Choroid plexus epithelial cell (primary cell): ENCODE results near the gene UBC.

Experiments
- DNase-seq: peaks from one replicate; pipeline ENCODE4 v3.0.0-alpha.2; 2010; ENCODE audit warnings: low read depth
- H3K4me3 ChIP-seq: 2 replicates; pipeline ENCODE4 v1.5.1; 2011; ENCODE audit warnings: low read depth, mild to moderate bottlenecking, control low read depth, low read length, moderate library complexity
- CTCF ChIP-seq: conservative IDR thresholded peaks from 2 replicates; pipeline ENCODE4 v1.5.1; 2011; ENCODE audit warnings: low read depth, mild to moderate bottlenecking, control low read depth, inconsistent platforms, low read length, moderate library complexity

Gene UBC

GRCh38 chr12:124878795-124879516 lies 35.5 kb downstream of the UBC start:
- H3K4me3 ChIP-seq: no peak overlapping the region
- DNase-seq: no peak
- no peak for TF ChIP-seq CTCF

- no peak overlapping the region for H3K4me3 ChIP-seq
- no peak for DNase-seq
- TF ChIP-seq CTCF: no peak
Observed at GRCh38 chr12:124877423-124877822, 37.0 kb downstream of the UBC start.

- TF ChIP-seq CTCF: no peak
- no peak for DNase-seq
- no peak overlapping the region for H3K4me3 ChIP-seq
Observed at GRCh38 chr12:124876171-124876570, 38.3 kb downstream of the UBC start.

GRCh38 chr12:124875803-124876132 lies 38.7 kb downstream of the UBC start:
- no peak for DNase-seq
- no peak for TF ChIP-seq CTCF
- no peak overlapping the region for H3K4me3 ChIP-seq

GRCh38 chr12:124874988-124875802 lies 39.3 kb downstream of the UBC start:
- no peak for DNase-seq
- TF ChIP-seq CTCF: no peak

GRCh38 chr12:124874188-124874587 lies 40.3 kb downstream of the UBC start:
- no peak overlapping the region for H3K4me3 ChIP-seq
- DNase-seq: no peak
- no peak for TF ChIP-seq CTCF

More at GRCh38 chr12:124874988-124875802, 39.3 kb downstream of the UBC start:
- no peak overlapping the region for H3K4me3 ChIP-seq
